ENCODE data around the gene DRAM2. TPM values are rescaled to one million over a fixed set of nuclear protein-coding genes. Genes with fewer than 3 reads are reported as not detected.

DRAM2 gene
- total and polyA plus RNA-seq, 10 of the 15 experiments (the other 5 are each of a cell fraction or from before 2014, with no cell fraction given): 39.1 to 229 (median 79.4) TPM

DNA sequence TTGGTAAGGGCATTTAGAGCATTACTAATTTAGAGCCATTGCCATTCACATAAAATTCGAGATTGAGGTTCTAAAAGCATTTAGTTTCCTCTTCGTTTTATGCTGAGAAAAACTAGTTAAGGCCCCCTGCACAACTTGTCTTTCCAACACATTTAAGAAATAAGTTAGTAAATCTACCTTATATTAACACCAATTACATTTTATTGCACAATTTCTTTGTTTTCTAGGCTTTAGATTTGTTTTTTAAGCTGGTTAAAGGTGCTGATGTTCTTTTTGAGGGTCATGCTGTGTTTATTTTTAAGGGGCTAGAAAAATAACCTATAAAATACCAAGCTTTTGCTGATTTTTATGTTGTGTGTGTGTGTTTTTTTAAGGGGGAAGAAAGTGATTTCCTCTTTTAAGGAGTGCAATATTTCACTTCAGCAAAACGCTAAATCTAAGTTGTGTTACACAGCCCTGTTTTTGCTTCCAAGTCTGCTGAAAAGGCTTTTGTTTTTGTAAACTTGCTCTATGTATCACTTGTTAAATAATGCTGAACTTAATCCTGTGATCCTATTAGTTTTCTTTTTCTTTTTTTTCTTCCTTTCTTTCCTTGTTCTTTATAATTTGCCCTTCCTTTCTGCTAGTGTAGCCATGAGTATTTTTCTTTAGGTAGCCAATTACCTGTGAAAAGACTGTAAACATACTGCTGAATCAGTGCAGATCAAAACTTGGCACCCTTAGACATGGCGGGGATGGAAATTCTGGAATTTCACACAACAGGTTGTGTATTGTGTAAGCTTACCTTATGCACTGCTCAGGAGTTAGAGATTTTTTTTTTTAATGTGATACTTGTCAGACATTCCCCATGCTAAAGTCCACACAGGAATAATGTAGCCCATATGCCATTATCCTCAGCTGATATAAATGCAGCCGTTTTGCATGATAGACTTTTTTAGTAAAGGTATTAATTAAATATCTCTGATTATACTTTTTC lies 1.6 kb upstream of the DRAM2 start:
- Histone ChIP-seq H4K20me1 (ENCODE audit: control insufficient read depth, insufficient read depth) (no peaks in the 10 kb centered on the region), H3K9me3 (replicated peaks; ENCODE audit: control insufficient read depth, insufficient read depth, low read length) (no peaks in the 10 kb centered on the region), H3K27me3 (replicated peaks in 1 of 2; ENCODE audit: control insufficient read depth in 2 of 2, insufficient read depth in 2 of 2, low read length in 1 of 2) (no peaks in the 10 kb centered on the region), H3K4me2 (ENCODE audit: control insufficient read depth, insufficient read depth) (peak overlapping the region; percentile 91), H3K4me3 (peak overlapping the region; percentile 95), H3K9ac (ENCODE audit: control insufficient read depth, insufficient read depth, low read length) (peak overlapping the region; percentile 93), H2AFZ (ENCODE audit: control insufficient read depth, low read depth, low read length) (no peak overlapping the region), H3K4me1 (ENCODE audit: control insufficient read depth, insufficient read depth, low read length) (peaks cover 11% of the 10 kb centered on the region), H3K79me2 (ENCODE audit: control insufficient read depth, insufficient read depth, low read length) (peaks cover 91% of the 10 kb centered on the region), H3K36me3 (ENCODE audit: control insufficient read depth in 2 of 2, insufficient read depth in 2 of 2, low read length in 1 of 2) (peaks cover 0 to 3% of the 10 kb centered on the region in 2 experiments; a peak in 1 of 4 replicates), H3K27ac (ENCODE audit: control insufficient read depth, insufficient read depth) (peak overlapping the region; percentile 89)
- ChIA-PET RAD21 (ENCODE audit: unreplicated experiment) (interaction anchor here (0.6 to 7.9 kb wide), 14 partner anchors 9 to 111 kb away, joined by 3 to 109 read pairs (median 4); no protein-coding TSS in a partner anchor), CTCF (interaction anchor here (0.7 to 7.4 kb wide), 12 partner anchors 10 to 193 kb away, joined by 3 to 36 read pairs (median 4); partner anchors contain the start of gene DENND2D), POLR2A (interaction anchor here (0.6 to 9.1 kb wide), 12 partner anchors 8 to 270 kb away, joined by 3 to 62 read pairs (median 12); no protein-coding TSS in a partner anchor), SMC1A (ENCODE audit: uncharacterized antibody, unreplicated experiment) (interaction anchor here (0.7 to 13.3 kb wide), 18 partner anchors 8 to 268 kb away, joined by 3 to 164 read pairs (median 6); no protein-coding TSS in a partner anchor)
- intact Hi-C loops (cut with micrococcal nuclease; ENCODE audit: unreplicated experiment) (loop anchor here (2.0 to 10.0 kb wide), 4 partner anchors 79 to 613 kb away; partner anchors contain the start of genes CD53 and DDX20), in situ Hi-C loops (cut with MboI) (no loop called here)
- WGBS (ENCODE audit: insufficient coverage, insufficient replicate concordance, low lambda C conversion rate, missing lambda C conversion rate): 14% methylated on average over 5 of the region's 5 CpGs
- ATAC-seq (no peak), DNase-seq (ENCODE audit: low read depth, low spot score) (no peak), FAIRE-seq (no peak)
- BruUV-seq (replicated peaks): no TSS peak
- TF ChIP-seq SPI1 (IDR thresholded peaks at IDR 0.05; ENCODE audit: borderline replicate concordance, insufficient read depth, low read depth, low read length): peak; percentile 38; the same call in 1 of the 2 replicates
- no peak for TF ChIP-seq MTA2 (IDR thresholded peaks at IDR 0.05; ENCODE audit: low read depth)
- TF ChIP-seq, protein P1, sequence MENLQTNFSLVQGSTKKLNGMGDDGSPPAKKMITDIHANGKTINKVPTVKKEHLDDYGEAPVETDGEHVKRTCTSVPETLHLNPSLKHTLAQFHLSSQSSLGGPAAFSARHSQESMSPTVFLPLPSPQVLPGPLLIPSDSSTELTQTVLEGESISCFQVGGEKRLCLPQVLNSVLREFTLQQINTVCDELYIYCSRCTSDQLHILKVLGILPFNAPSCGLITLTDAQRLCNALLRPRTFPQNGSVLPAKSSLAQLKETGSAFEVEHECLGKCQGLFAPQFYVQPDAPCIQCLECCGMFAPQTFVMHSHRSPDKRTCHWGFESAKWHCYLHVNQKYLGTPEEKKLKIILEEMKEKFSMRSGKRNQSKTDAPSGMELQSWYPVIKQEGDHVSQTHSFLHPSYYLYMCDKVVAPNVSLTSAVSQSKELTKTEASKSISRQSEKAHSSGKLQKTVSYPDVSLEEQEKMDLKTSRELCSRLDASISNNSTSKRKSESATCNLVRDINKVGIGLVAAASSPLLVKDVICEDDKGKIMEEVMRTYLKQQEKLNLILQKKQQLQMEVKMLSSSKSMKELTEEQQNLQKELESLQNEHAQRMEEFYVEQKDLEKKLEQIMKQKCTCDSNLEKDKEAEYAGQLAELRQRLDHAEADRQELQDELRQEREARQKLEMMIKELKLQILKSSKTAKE (IDR thresholded peaks at IDR 0.05; ENCODE audit: low read depth, poor library complexity, severe bottlenecking): no peak
